Omental fat pad (tissue), 4 donors: Measurements from ENCODE around the gene MACROD2. TPM values are rescaled to one million over a fixed set of nuclear protein-coding genes. Genes with fewer than 3 reads are reported as not detected.

ENCODE experiments used
- ATAC-seq: fragments of 150-250 bp; one replicate; pipeline ENCODE4 v1.9.1; 2016; ENCODE audit warnings: mild to moderate bottlenecking, moderate library complexity; ENCODE audit not compliant: low FRiP score
- DNase-seq: peaks from one replicate; pipeline ENCODE4 v3.0.0-alpha.2; 2019; ENCODE audit warnings: low spot score
- total RNA-seq, 4 donors: library from RNA; depleted of rRNA; stranded (reverse); fragments of >200 nt; gene quantifications; one replicate each; pipeline ENCODE4 v1.1.0, GENCODE V29; 2016
- TF ChIP-seq, protein P1 (sequence below), 3 donors: fragments of 450-650 bp; IDR thresholded peaks; one replicate each; pipeline ENCODE4 v1.5.1; 2016 to 2017; ENCODE audit warnings: antibody characterized with exemption in 3 of 3, mild to moderate bottlenecking in 3 of 3, moderate library complexity in 2 of 3

MACROD2 gene
- total RNA-seq, 4 donors from 2014 or later, result 6.8 to 54.1 (median 7.4) TPM

DNA sequence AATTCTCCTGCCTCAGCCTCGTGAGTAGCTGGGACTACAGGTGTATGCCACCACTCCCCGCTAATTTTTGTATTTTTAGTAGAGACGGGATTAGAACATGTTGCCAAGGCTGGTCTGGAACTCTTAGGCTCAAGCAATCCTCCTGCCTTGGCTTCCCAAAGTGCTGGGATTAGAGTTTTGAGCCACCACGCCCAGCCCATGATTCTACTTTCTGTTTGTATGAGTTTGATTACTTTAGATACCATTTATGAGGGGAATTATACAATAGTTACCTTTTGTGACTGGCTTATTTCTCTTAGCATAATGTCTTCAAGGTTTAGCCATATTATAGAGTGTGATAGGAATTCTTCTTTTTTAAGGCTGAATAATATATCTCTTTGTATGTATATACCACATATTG, 897.5 kb downstream of the MACROD2 start:
- DNase-seq, result no peak
- ATAC-seq, result no peak
- TF ChIP-seq, protein P1, sequence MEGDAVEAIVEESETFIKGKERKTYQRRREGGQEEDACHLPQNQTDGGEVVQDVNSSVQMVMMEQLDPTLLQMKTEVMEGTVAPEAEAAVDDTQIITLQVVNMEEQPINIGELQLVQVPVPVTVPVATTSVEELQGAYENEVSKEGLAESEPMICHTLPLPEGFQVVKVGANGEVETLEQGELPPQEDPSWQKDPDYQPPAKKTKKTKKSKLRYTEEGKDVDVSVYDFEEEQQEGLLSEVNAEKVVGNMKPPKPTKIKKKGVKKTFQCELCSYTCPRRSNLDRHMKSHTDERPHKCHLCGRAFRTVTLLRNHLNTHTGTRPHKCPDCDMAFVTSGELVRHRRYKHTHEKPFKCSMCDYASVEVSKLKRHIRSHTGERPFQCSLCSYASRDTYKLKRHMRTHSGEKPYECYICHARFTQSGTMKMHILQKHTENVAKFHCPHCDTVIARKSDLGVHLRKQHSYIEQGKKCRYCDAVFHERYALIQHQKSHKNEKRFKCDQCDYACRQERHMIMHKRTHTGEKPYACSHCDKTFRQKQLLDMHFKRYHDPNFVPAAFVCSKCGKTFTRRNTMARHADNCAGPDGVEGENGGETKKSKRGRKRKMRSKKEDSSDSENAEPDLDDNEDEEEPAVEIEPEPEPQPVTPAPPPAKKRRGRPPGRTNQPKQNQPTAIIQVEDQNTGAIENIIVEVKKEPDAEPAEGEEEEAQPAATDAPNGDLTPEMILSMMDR (IDR thresholded peaks at IDR 0.05), result no peak

DNA sequence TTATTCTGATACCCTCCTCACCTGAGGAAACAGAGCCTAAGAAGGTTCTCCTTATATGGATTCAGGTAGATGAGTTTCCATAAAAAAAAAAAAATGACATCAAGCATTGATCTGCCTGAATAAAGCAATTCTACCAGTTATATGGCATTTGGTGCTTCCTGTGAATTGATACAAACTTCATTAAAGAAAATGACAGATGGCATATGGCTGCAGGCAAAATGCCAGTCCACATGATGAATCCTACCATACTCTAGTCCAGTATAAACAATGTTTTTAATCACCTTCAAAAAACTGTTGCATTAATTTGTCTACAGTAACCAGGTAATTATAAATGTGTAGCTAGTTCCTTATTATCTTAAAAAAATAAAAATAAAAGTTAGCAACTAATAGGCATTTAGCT, 901.3 kb downstream of the MACROD2 start:
- DNase-seq, result no peak
- TF ChIP-seq, protein P1 (IDR thresholded peaks at IDR 0.05), result no peak
- no peak for ATAC-seq

DNA sequence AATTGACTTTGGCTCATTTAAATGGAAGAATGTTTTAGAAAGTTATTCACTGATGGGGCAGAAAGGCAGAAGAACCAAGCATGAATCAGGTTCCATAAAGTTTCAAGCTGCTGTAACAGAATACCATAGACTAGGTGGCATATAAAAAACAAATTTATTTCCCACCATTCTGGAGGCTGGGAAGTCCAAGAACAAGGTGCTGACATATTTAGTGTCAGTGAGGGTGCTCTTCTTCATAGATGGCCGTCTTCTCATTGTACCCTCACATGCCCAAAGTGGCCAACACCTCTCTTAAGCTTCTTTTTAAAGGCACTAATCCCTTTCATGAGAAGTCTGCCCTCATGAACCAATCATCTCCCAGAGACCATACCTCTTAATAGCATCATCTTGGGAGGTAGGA, 902.3 kb downstream of the MACROD2 start:
- TF ChIP-seq, protein P1 (IDR thresholded peaks at IDR 0.05), result no peak

DNA sequence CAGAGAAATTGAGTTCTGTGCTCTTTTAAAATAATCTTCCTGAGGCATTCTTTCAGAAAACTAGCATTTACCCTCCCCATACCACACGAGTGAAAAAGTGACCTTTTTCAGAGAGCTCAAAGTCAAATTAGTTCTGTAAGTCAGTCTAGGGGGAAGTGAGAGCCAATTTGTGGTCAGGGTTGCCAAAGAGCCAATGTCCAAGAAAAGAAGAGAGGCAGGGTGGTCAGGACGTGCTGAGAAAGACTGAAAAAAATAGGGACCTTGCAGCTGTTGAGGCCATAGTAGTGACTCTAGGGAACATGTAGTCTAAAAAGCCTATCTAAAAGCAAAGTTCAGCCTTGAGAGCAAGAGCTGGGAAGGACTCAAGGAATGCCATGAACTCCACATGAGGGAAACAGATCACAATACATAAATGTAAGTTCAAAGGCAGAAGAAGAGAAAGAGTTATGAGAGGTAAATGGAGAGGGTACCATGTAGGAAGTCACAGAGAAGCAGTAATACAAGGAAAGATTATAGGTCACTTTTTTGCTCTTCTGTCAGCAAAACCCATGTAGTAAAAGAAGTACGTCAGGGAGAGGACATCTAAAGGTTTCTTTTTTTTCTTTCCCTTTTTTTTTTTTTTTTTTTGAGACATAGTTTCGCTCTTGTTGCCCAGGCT, 907.2 kb downstream of the MACROD2 start:
- DNase-seq (no peak), ATAC-seq (no peak)
- TF ChIP-seq, protein P1 (IDR thresholded peaks at IDR 0.05), result no peak

More for the DNA sequence above, 902.3 kb downstream of the MACROD2 start:
- ATAC-seq (no peak), DNase-seq (no peak)

DNA sequence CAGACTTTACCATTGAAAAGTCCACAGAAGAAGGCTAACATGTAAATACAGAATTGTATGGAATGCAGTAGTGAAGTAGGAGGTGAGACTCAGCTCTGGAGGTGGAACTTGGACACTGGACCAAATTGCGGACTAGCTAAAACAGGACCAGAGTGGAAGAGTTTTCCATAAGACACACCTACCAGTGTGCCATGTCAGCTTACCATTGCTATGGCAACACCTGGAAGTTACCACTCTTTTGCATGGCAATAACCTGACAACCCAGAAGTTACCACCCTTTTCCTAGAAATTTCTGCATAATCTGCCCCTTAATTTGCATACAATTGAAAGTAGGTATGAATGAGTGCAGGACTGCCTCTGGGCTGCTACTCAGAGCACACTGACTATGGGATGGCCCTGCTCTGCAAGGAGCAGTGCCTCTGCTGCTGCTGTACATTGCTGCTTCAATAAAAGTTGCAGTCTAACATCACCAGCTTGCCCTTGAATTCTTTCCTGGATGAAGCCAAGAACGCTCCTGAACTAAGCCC, 911.7 kb downstream of the MACROD2 start:
- no peak for DNase-seq
- TF ChIP-seq, protein P1 (IDR thresholded peaks at IDR 0.05), result no peak
- ATAC-seq, result no peak

DNA sequence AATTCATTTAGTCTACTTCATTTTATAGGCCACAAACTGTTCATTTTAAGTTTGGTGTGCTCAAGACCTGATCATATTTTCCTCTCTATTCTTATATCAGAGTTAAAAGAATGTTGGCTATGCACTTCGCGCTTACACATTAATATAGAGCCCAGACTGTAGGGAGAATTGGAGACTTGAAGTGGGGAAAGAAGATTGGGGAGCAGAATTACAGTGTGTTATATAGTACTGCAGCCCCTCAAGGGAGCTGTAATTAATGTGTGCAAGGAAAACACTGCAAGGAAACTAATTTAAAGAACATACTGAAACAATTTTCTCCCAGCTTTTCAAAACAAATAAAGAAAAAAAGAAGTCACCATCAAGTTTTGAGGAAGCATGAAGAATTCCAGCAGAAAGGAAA, 914.8 kb downstream of the MACROD2 start:
- ATAC-seq, result no peak
- DNase-seq, result no peak
- TF ChIP-seq, protein P1 (IDR thresholded peaks at IDR 0.05), result no peak
